Fibroblast of lung (primary cell): ENCODE data around the gene DTX2. TPM values are rescaled to one million over a fixed set of nuclear protein-coding genes. Genes with fewer than 3 reads are reported as not detected.

Source experiments
- DNase-seq, 2 donors: peaks; one replicate each; pipeline versions ENCODE4 v3.0.0 to v3.0.0-alpha.2; 2010; ENCODE audit warnings: low read depth in 2 of 2
- H2AFZ ChIP-seq: 2 replicates; pipeline ENCODE4 v1.5.1; 2012; ENCODE audit warnings: low read length, control low read depth, inconsistent platforms
- H3K27ac ChIP-seq: 2 replicates; pipeline ENCODE4 v1.5.1; 2011; ENCODE audit warnings: low read length, control low read depth; ENCODE audit not compliant: insufficient read depth
- H3K27me3 ChIP-seq: 2 replicates; pipeline ENCODE4 v1.5.1; 2011; ENCODE audit warnings: mild to moderate bottlenecking, low read length; ENCODE audit not compliant: control insufficient read depth, insufficient read depth
- H3K36me3 ChIP-seq: 2 replicates; pipeline ENCODE4 v1.5.1; 2011; ENCODE audit warnings: low read length; ENCODE audit not compliant: control insufficient read depth, insufficient read depth
- H3K4me1 ChIP-seq: 2 replicates; pipeline ENCODE4 v1.5.1; 2011; ENCODE audit warnings: low read length; ENCODE audit not compliant: control insufficient read depth, insufficient read depth; ENCODE audit errors: extremely low read depth
- H3K4me2 ChIP-seq: 2 replicates; pipeline ENCODE4 v1.5.1; 2011; ENCODE audit warnings: low read length, control low read depth; ENCODE audit not compliant: insufficient read depth; ENCODE audit errors: extremely low read depth
- H3K4me3 ChIP-seq, 4 experiments: fragments of 200-600 bp in 1 of 4; sonication (generic) in 1 of 4; replicated peaks in 1 of 4; 2 replicates each; pipeline ENCODE4 v1.5.1; 2011 to 2016; ENCODE audit warnings: low read length in 4 of 4, low read depth in 3 of 4, mild to moderate bottlenecking in 3 of 4, control low read depth in 2 of 4, inconsistent platforms in 1 of 4, mixed read lengths in 1 of 4; ENCODE audit not compliant: insufficient read depth in 1 of 4; ENCODE audit errors: control extremely low read depth in 1 of 4
- H3K79me2 ChIP-seq: 2 replicates; pipeline ENCODE4 v1.5.1; 2012; ENCODE audit warnings: mild to moderate bottlenecking, low read length, inconsistent platforms; ENCODE audit not compliant: control insufficient read depth, insufficient read depth
- H3K9ac ChIP-seq: 2 replicates; pipeline ENCODE4 v1.5.1; 2011; ENCODE audit warnings: mild to moderate bottlenecking, low read length, control low read depth; ENCODE audit not compliant: insufficient read depth
- H3K9me3 ChIP-seq: 2 replicates; pipeline ENCODE4 v1.5.1; 2012; ENCODE audit warnings: low read depth, low read length; ENCODE audit not compliant: control insufficient read depth, insufficient read depth
- H4K20me1 ChIP-seq: 2 replicates; pipeline ENCODE4 v1.5.1; 2011; ENCODE audit warnings: low read length; ENCODE audit not compliant: control insufficient read depth, insufficient read depth; ENCODE audit errors: extremely low read depth
- CTCF ChIP-seq, 2 donors: IDR thresholded peaks in 1 of 2; conservative IDR thresholded peaks in 1 of 2; 1 replicate in 1 of 2; 2 replicates in 1 of 2; pipeline ENCODE4 v1.5.1; 2011 to 2012; ENCODE audit warnings: low read length in 2 of 2, control low read depth in 1 of 2, inconsistent platforms in 1 of 2, low read depth in 1 of 2, mild to moderate bottlenecking in 1 of 2
- EZH2 ChIP-seq: IDR thresholded peaks from 2 replicates; pipeline ENCODE4 v1.5.1; 2012; ENCODE audit warnings: low read length, control low read depth, mild to moderate bottlenecking; ENCODE audit errors: missing control alignments
- polyA plus RNA-seq, 2 donors: library from polyadenylated mRNA; depleted of rRNA in 1 of 2; stranded (reverse) in 1 of 2; unstranded in 1 of 2; fragments of >200 nt; gene quantifications; 2 replicates each; pipeline ENCODE4 v1.2.1, GENCODE V29; 2011 to 2012; ENCODE audit warnings: missing spikeins in 1 of 2
- total RNA-seq: library from RNA; depleted of rRNA; stranded (reverse); fragments of >200 nt; gene quantifications from 2 replicates; pipeline ENCODE4 v1.2.1, GENCODE V29; 2014

The DTX2 gene
- total and polyA plus RNA-seq, 2 donors (not counting 1 experiment from before 2014, with no cell fraction given) = 2.2 to 6.8 TPM

GRCh38 chr7:76512941-76513816 lies 51.7 kb downstream of the DTX2 start:
- Histone ChIP-seq H3K4me3 (no peak overlapping the region), H2AFZ (no peak overlapping the region), H3K27ac (no peak overlapping the region), H3K9ac (no peak overlapping the region), H3K9me3 (no peaks in the 10 kb centered on the region), H4K20me1 (no peaks in the 10 kb centered on the region), H3K27me3 (no peaks in the 10 kb centered on the region), H3K4me2 (no peak overlapping the region), H3K79me2 (no peaks in the 10 kb centered on the region), H3K36me3 (no peaks in the 10 kb centered on the region), H3K4me1 (no peaks in the 10 kb centered on the region)
- TF ChIP-seq EZH2 (no peak), CTCF (conservative IDR thresholded peaks at IDR 0.05 in 1 of 2, IDR thresholded peaks at IDR 0.05 in 1 of 2; ENCODE audit: low read depth in 1 of 2, low read length in 2 of 2) (peak; percentile 6 to 35)
- no peak for DNase-seq

GRCh38 chr7:76513817-76514799 lies 52.6 kb downstream of the DTX2 start:
- no peaks in the 10 kb centered on the region for H3K9me3 ChIP-seq

More at GRCh38 chr7:76513817-76514799, 52.6 kb downstream of the DTX2 start:
- TF ChIP-seq EZH2 (no peak), CTCF (conservative IDR thresholded peaks at IDR 0.05 in 1 of 2, IDR thresholded peaks at IDR 0.05 in 1 of 2; ENCODE audit: low read depth in 1 of 2, low read length in 2 of 2) (no peak)
- Histone ChIP-seq H3K4me3 (no peak overlapping the region), H3K27ac (no peak overlapping the region), H2AFZ (no peak overlapping the region), H3K79me2 (no peaks in the 10 kb centered on the region), H3K9ac (no peak overlapping the region), H3K36me3 (no peaks in the 10 kb centered on the region), H3K4me1 (no peaks in the 10 kb centered on the region), H3K4me2 (no peak overlapping the region), H4K20me1 (no peaks in the 10 kb centered on the region), H3K27me3 (no peaks in the 10 kb centered on the region)
- no peak for DNase-seq
